Smooth muscle cell (in vitro differentiated cells): ENCODE data around the gene MGAT5. TPM values are rescaled to one million over a fixed set of nuclear protein-coding genes. Genes with fewer than 3 reads are reported as not detected.

Experiments used
- DNase-seq: peaks from one replicate; lab custom pipeline; 2025; ENCODE audit not compliant: unreplicated experiment; lab: John Stamatoyannopoulos, UW
- H2AFZ ChIP-seq: fragments of 200-600 bp; sonication (generic); 2 replicates; pipeline ENCODE4 v1.6.0; 2016; ENCODE audit warnings: antibody characterized with exemption, low read depth, mild to moderate bottlenecking
- H3F3A ChIP-seq: fragments of 200-600 bp; sonication (generic); 2 replicates; pipeline ENCODE4 v1.6.0; 2017; ENCODE audit warnings: antibody characterized with exemption, low read depth
- H3K27ac ChIP-seq: fragments of 200-600 bp; sonication (generic); 2 replicates; pipeline ENCODE4 v1.5.1; 2016; ENCODE audit warnings: low read depth, mild to moderate bottlenecking
- H3K27me3 ChIP-seq: fragments of 200-600 bp; sonication (generic); 2 replicates; pipeline ENCODE4 v1.6.1; 2016; ENCODE audit warnings: low read depth, mild to moderate bottlenecking
- H3K36me3 ChIP-seq: fragments of 200-600 bp; sonication (generic); 2 replicates; pipeline ENCODE4 v1.5.1; 2016; ENCODE audit warnings: low read depth
- H3K4me1 ChIP-seq: fragments of 200-600 bp; sonication (generic); 2 replicates; pipeline ENCODE4 v1.5.1; 2016; ENCODE audit warnings: low read depth
- H3K4me2 ChIP-seq: fragments of 200-600 bp; sonication (generic); 2 replicates; pipeline ENCODE4 v1.6.0; 2016; ENCODE audit warnings: mild to moderate bottlenecking
- H3K4me3 ChIP-seq: fragments of 200-600 bp; sonication (generic); 2 replicates; pipeline ENCODE4 v1.5.1; 2016; ENCODE audit warnings: mild to moderate bottlenecking
- H3K79me2 ChIP-seq: fragments of 200-600 bp; sonication (generic); 2 replicates; pipeline ENCODE4 v1.6.0; 2016; ENCODE audit warnings: low read depth, mild to moderate bottlenecking
- H3K9ac ChIP-seq: fragments of 200-600 bp; sonication (generic); 2 replicates; pipeline ENCODE4 v1.6.0; 2016; ENCODE audit warnings: low read depth
- H3K9me3 ChIP-seq: fragments of 200-600 bp; sonication (generic); replicated peaks from 2 replicates; pipeline ENCODE4 v1.5.1; 2016; ENCODE audit warnings: low read depth
- H4K20me1 ChIP-seq: fragments of 200-600 bp; sonication (generic); 2 replicates; pipeline ENCODE4 v1.6.0; 2016; ENCODE audit warnings: low read depth
- WGBS: methylation state at CpG from one replicate; pipeline ENCODE4 v1.1.7; 2016; ENCODE audit warnings: low lambda C conversion rate; 5-methylcytosine and 5-hydroxymethylcytosine counted together
- polyA plus RNA-seq: library from polyadenylated mRNA; unstranded; fragments of >200 nt; fragmentation: Nextera tagmentation; extraction: Ambion mirVana; gene quantifications from 2 replicates; pipeline ENCODE4 v1.2.1, GENCODE V29; 2016
- total RNA-seq: library from RNA; depleted of rRNA; stranded (reverse); fragments of >200 nt; gene quantifications from 2 replicates; pipeline ENCODE4 v1.2.3, GENCODE V29; 2014
- TF ChIP-seq, protein P1 (sequence below): fragments of 200-600 bp; sonication (generic); IDR thresholded peaks from 2 replicates; pipeline ENCODE4 v1.5.1; 2017; ENCODE audit warnings: borderline replicate concordance, mild to moderate bottlenecking, antibody characterized with exemption; ENCODE audit not compliant: insufficient read depth, poor library complexity, severe bottlenecking

Gene MGAT5
- total and polyA plus RNA-seq, 2 experiments from 2014 or later, result 4.5 to 33.8 TPM

- Histone ChIP-seq H3K4me2 (peak overlapping the region; percentile 57), H2AFZ (no peak overlapping the region), H3K79me2 (no peaks in the 10 kb centered on the region), H3K4me1 (peaks cover 14% of the 10 kb centered on the region), H3K36me3 (no peaks in the 10 kb centered on the region), H3K4me3 (no peak overlapping the region), H3K9me3 (no peaks in the 10 kb centered on the region), H3K27ac (peak overlapping the region; percentile 15), H4K20me1 (no peaks in the 10 kb centered on the region), H3K27me3 (no peaks in the 10 kb centered on the region), H3K9ac (no peak overlapping the region), H3F3A (peaks cover 7% of the 10 kb centered on the region)
- 42% methylated on average over 8 of the region's 8 CpGs for WGBS
- DNase-seq, result peak; percentile 8
- TF ChIP-seq, protein P1, sequence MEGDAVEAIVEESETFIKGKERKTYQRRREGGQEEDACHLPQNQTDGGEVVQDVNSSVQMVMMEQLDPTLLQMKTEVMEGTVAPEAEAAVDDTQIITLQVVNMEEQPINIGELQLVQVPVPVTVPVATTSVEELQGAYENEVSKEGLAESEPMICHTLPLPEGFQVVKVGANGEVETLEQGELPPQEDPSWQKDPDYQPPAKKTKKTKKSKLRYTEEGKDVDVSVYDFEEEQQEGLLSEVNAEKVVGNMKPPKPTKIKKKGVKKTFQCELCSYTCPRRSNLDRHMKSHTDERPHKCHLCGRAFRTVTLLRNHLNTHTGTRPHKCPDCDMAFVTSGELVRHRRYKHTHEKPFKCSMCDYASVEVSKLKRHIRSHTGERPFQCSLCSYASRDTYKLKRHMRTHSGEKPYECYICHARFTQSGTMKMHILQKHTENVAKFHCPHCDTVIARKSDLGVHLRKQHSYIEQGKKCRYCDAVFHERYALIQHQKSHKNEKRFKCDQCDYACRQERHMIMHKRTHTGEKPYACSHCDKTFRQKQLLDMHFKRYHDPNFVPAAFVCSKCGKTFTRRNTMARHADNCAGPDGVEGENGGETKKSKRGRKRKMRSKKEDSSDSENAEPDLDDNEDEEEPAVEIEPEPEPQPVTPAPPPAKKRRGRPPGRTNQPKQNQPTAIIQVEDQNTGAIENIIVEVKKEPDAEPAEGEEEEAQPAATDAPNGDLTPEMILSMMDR, result peak; percentile 68
Measured at GRCh38 chr2:134411828-134412638, 158.2 kb downstream of the MGAT5 start.

DNA sequence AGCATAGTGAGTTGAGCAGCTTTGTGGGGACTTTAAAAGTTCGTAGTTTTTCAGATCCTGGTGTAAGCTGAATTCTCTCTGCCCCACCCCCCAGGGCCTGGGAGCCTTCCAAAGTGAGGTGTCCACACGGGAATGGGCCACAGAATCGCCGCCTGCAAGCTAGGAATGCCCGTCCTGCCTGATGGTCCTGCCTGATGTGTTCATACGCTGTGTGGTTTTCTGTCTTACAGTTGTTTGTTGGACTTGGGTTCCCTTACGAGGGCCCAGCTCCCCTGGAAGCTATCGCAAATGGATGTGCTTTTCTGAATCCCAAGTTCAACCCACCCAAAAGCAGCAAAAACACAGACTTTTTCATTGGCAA lies 158.7 kb downstream of the MGAT5 start:
- no peaks in the 10 kb centered on the region for H3K36me3 ChIP-seq
- H3K4me3 ChIP-seq, result no peak overlapping the region
- no peaks in the 10 kb centered on the region for H3K27me3 ChIP-seq
- H3F3A ChIP-seq, result peaks cover 7% of the 10 kb centered on the region
- no peak overlapping the region for H3K27ac ChIP-seq
- no peak overlapping the region for H2AFZ ChIP-seq
- TF ChIP-seq, protein P1, result no peak
- DNase-seq, result no peak
- no peaks in the 10 kb centered on the region for H3K79me2 ChIP-seq
- H3K9me3 ChIP-seq, result no peaks in the 10 kb centered on the region
- no peak overlapping the region for H3K4me2 ChIP-seq
- peaks cover 14% of the 10 kb centered on the region for H3K4me1 ChIP-seq
- no peaks in the 10 kb centered on the region for H4K20me1 ChIP-seq
- H3K9ac ChIP-seq, result no peak overlapping the region
- 91% methylated on average over 8 of the region's 8 CpGs for WGBS

GRCh38 chr2:134413430-134413829 lies 159.6 kb downstream of the MGAT5 start:
- no peak overlapping the region for H3K27ac ChIP-seq
- no peaks in the 10 kb centered on the region for H3K79me2 ChIP-seq
- H3K4me3 ChIP-seq, result no peak overlapping the region
- H3K4me1 ChIP-seq, result peaks cover 14% of the 10 kb centered on the region
- H3K9me3 ChIP-seq, result no peaks in the 10 kb centered on the region
- H3K36me3 ChIP-seq, result no peaks in the 10 kb centered on the region
- peaks cover 7% of the 10 kb centered on the region for H3F3A ChIP-seq
- no peak for DNase-seq
- H2AFZ ChIP-seq, result no peak overlapping the region
- H3K9ac ChIP-seq, result no peak overlapping the region
- H4K20me1 ChIP-seq, result no peaks in the 10 kb centered on the region
- no peaks in the 10 kb centered on the region for H3K27me3 ChIP-seq
- H3K4me2 ChIP-seq, result no peak overlapping the region
- 41% methylated on average over 1 of the region's 1 CpG for whole genome bisulfite sequencing
- TF ChIP-seq, protein P1, result no peak

DNA sequence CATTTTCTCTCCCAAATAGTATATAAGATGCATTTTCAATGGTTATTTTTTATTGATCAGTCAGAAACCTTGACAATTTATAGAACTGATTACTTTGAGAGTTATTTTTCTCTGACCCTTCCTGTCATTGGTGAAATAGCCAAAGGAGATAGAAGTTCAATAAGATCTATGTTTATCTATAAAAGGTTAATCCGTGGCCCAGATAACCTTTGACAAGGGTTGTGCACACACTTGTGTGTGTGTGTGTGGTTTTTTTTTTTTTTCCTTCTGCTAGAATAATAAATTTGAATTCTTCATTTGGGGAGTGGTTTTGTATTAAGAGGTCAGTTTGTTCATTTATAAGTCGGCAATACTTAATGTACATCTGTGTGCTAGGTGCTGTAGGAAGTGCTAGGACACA lies 160.0 kb downstream of the MGAT5 start:
- TF ChIP-seq, protein P1, result no peak
- H3K36me3 ChIP-seq, result no peaks in the 10 kb centered on the region
- peaks cover 7% of the 10 kb centered on the region for H3F3A ChIP-seq
- DNase-seq, result no peak
- H3K27ac ChIP-seq, result no peak overlapping the region
- H3K9me3 ChIP-seq, result no peaks in the 10 kb centered on the region
- no peak overlapping the region for H3K4me3 ChIP-seq
- no peaks in the 10 kb centered on the region for H3K27me3 ChIP-seq
- no peak overlapping the region for H2AFZ ChIP-seq
- no peak overlapping the region for H3K9ac ChIP-seq
- no peaks in the 10 kb centered on the region for H4K20me1 ChIP-seq
- 92% methylated on average over 2 of the region's 2 CpGs for WGBS
- no peaks in the 10 kb centered on the region for H3K79me2 ChIP-seq
- peaks cover 14% of the 10 kb centered on the region for H3K4me1 ChIP-seq
- no peak overlapping the region for H3K4me2 ChIP-seq
